LNCAP (cell line): ENCODE measurements around the gene AGTR2.

Experiments used
- TF ChIP-seq, protein P1 (sequence below): fragments of 450-650 bp; IDR thresholded peaks from 2 replicates; pipeline ENCODE4 v1.5.1; 2017; ENCODE audit warnings: mild to moderate bottlenecking

The AGTR2 gene, protein sequence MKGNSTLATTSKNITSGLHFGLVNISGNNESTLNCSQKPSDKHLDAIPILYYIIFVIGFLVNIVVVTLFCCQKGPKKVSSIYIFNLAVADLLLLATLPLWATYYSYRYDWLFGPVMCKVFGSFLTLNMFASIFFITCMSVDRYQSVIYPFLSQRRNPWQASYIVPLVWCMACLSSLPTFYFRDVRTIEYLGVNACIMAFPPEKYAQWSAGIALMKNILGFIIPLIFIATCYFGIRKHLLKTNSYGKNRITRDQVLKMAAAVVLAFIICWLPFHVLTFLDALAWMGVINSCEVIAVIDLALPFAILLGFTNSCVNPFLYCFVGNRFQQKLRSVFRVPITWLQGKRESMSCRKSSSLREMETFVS

GRCh38 chrX:116170511-116170910, at the start of gene AGTR2:
AGTR2 (plus strand) TSS chrX:116170744; CDS start chrX:116172281, 1,537 bp downstream.
- TF ChIP-seq, protein P1, sequence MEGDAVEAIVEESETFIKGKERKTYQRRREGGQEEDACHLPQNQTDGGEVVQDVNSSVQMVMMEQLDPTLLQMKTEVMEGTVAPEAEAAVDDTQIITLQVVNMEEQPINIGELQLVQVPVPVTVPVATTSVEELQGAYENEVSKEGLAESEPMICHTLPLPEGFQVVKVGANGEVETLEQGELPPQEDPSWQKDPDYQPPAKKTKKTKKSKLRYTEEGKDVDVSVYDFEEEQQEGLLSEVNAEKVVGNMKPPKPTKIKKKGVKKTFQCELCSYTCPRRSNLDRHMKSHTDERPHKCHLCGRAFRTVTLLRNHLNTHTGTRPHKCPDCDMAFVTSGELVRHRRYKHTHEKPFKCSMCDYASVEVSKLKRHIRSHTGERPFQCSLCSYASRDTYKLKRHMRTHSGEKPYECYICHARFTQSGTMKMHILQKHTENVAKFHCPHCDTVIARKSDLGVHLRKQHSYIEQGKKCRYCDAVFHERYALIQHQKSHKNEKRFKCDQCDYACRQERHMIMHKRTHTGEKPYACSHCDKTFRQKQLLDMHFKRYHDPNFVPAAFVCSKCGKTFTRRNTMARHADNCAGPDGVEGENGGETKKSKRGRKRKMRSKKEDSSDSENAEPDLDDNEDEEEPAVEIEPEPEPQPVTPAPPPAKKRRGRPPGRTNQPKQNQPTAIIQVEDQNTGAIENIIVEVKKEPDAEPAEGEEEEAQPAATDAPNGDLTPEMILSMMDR, result no peak

GRCh38 chrX:116135277-116135676, 35.3 kb upstream of the AGTR2 start:
- TF ChIP-seq, protein P1, result no peak

- TF ChIP-seq, protein P1, result no peak
Measured at GRCh38 chrX:116142976-116143375, 27.6 kb upstream of the AGTR2 start.

DNA sequence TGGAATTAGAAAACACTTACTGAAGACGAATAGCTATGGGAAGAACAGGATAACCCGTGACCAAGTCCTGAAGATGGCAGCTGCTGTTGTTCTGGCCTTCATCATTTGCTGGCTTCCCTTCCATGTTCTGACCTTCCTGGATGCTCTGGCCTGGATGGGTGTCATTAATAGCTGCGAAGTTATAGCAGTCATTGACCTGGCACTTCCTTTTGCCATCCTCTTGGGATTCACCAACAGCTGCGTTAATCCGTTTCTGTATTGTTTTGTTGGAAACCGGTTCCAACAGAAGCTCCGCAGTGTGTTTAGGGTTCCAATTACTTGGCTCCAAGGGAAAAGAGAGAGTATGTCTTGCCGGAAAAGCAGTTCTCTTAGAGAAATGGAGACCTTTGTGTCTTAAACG, 2.4 kb downstream of the AGTR2 start:
- TF ChIP-seq, protein P1, result no peak

GRCh38 chrX:116181300-116181699, 10.8 kb downstream of the AGTR2 start:
- TF ChIP-seq, protein P1, result no peak

GRCh38 chrX:116185163-116185562, 14.6 kb downstream of the AGTR2 start:
- TF ChIP-seq, protein P1, result no peak

- TF ChIP-seq, protein P1, result no peak
Measured at GRCh38 chrX:116194649-116195048, 24.1 kb downstream of the AGTR2 start.
